ENCODE results near the gene IFNG. TPM values are rescaled to one million over a fixed set of nuclear protein-coding genes. Genes with fewer than 3 reads are reported as not detected.
"Not testable (repeated sequence)": the region's sequence is repeated elsewhere in the genome, so short reads cannot be mapped to it uniquely, and the experiment has no call there.

IFNG gene
- total and polyA plus RNA-seq, 12 donors, result 1.5 TPM; not detected in 11

DNA sequence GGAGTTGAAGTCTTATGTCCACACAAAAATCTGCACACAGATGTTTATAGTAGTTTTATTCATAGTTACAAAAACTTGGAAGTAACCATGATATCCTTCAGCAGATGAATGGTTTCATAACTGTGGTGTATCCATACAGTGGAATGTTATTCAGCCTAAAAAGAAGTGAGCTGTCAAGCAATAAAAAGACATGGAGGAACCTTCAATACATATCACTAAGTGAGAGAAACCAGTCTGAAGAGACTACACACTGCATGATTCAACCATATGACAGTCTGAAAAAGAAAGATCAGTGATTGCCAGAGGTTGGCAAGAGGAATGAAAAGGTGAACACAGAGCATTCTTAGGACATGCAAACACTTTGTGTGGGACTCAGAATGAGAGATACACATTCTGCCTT, 18.6 kb upstream of the IFNG start:
- TF ChIP-seq, protein P1, sequence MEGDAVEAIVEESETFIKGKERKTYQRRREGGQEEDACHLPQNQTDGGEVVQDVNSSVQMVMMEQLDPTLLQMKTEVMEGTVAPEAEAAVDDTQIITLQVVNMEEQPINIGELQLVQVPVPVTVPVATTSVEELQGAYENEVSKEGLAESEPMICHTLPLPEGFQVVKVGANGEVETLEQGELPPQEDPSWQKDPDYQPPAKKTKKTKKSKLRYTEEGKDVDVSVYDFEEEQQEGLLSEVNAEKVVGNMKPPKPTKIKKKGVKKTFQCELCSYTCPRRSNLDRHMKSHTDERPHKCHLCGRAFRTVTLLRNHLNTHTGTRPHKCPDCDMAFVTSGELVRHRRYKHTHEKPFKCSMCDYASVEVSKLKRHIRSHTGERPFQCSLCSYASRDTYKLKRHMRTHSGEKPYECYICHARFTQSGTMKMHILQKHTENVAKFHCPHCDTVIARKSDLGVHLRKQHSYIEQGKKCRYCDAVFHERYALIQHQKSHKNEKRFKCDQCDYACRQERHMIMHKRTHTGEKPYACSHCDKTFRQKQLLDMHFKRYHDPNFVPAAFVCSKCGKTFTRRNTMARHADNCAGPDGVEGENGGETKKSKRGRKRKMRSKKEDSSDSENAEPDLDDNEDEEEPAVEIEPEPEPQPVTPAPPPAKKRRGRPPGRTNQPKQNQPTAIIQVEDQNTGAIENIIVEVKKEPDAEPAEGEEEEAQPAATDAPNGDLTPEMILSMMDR (IDR thresholded peaks at IDR 0.05), result no peak
- Histone ChIP-seq H3K4me3 (no peak overlapping the region), H3K9me3 (no peaks in the 10 kb centered on the region), H3K36me3 (no peaks in the 10 kb centered on the region), H3K27ac (no peak overlapping the region), H3K27me3 (no peaks in the 10 kb centered on the region), H3K4me1 (peaks cover 0 to 14% (median 0%) of the 10 kb centered on the region in 9 donors)
- intact Hi-C loops (cut with DNase I), result no loop called here
- ATAC-seq (no peak), DNase-seq (no peak)

DNA sequence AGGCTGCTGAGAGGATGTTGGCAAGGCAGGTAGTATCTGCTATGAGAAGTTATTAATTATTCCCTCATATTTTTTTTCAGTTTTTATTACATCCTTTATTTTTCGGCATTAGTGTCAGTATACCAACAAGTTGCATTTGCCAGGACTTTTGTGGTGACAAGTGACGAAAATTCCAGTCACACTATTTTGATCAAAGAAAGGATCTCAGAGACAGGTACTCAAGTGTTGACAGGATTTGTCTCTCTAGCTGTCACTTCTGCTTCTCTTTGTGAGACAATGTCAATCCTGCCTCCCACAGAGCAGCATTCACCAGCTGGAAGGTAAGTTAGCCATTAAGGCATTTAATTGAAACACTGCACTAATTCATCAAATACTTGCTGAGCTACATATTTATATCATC, 18.0 kb upstream of the IFNG start:
- 86 to 91% methylated on average over 2 of the region's 2 CpGs for WGBS, 2 donors
- intact Hi-C loops (cut with DNase I), result no loop called here

DNA sequence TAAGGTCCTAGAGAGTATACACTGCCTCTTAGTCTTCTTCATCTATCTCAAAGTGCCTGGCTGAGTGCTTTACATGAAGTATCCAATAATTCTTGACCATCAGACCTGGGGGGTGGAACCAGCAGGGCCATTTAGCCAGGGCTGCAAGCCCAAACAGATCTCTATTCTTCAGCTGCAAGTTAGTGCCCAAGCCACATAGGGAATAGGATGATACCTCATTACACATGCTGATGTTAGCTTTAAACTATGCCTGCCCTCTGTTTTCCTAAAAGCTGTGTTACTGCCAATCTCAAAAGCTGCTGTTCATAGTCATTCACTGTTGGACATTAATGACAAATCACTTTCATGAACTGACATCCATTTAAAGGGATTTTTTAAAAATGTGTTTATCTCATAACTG, 16.7 kb upstream of the IFNG start:
- intact Hi-C loops (cut with DNase I), result no loop called here
- no peaks in the 10 kb centered on the region for H3K27me3 ChIP-seq
- TF ChIP-seq, protein P1 (IDR thresholded peaks at IDR 0.05), result no peak
- no peak for ATAC-seq
- no peak for DNase-seq
- H3K27ac ChIP-seq, result no peak overlapping the region
- H3K4me1 ChIP-seq, result peaks cover 0 to 10% (median 0%) of the 10 kb centered on the region in 9 donors
- no peak overlapping the region for H3K4me3 ChIP-seq
- no peaks in the 10 kb centered on the region for H3K36me3 ChIP-seq
- no peaks in the 10 kb centered on the region for H3K9me3 ChIP-seq

More for the DNA sequence above, 18.0 kb upstream of the IFNG start:
- ATAC-seq (no peak), DNase-seq (no peak)
- H3K27me3 ChIP-seq, result no peaks in the 10 kb centered on the region
- no peaks in the 10 kb centered on the region for H3K36me3 ChIP-seq
- H3K9me3 ChIP-seq, result no peaks in the 10 kb centered on the region
- no peak overlapping the region for H3K4me3 ChIP-seq
- peaks cover 0 to 14% (median 0%) of the 10 kb centered on the region in 9 donors for H3K4me1 ChIP-seq
- no peak overlapping the region for H3K27ac ChIP-seq
- TF ChIP-seq, protein P1 (IDR thresholded peaks at IDR 0.05), result no peak

DNA sequence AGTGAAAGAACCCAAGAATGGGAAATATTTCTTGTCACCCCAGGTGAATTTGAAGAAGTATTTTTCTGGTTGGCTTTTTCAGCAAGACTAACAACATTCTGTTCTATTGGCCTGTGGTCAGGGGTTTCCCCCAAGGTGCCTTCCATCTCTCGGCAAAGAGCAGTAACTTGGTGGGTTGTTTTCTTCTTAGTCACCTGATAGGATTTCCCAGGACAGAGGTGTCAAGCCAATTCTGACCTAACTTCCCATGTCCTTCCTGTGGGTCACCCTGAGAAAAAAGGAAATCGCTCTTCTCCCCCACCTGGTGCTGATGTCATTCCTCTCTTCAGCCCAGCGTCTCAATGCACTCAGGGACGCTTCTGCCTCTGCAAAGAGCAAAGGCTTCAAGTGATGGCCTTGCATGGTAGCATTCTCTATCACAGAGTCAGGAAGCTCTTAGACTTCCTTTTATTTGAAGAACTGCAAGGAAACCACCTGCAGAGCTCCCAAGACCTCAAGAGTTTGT, 16.1 kb upstream of the IFNG start:
- Histone ChIP-seq H3K27me3 (no peaks in the 10 kb centered on the region), H3K27ac (no peak overlapping the region), H3K4me3 (no peak overlapping the region), H3K36me3 (no peaks in the 10 kb centered on the region), H3K9me3 (no peaks in the 10 kb centered on the region), H3K4me1 (peaks cover 0 to 7% (median 0%) of the 10 kb centered on the region in 9 donors)
- TF ChIP-seq, protein P1 (IDR thresholded peaks at IDR 0.05), result no peak
- intact Hi-C loops (cut with DNase I), result no loop called here
- 40 to 44% methylated on average over 4 of the region's 4 CpGs for WGBS, 2 donors
- ATAC-seq (peak in 1 of 8 donors; percentile 16), DNase-seq (no peak)

DNA sequence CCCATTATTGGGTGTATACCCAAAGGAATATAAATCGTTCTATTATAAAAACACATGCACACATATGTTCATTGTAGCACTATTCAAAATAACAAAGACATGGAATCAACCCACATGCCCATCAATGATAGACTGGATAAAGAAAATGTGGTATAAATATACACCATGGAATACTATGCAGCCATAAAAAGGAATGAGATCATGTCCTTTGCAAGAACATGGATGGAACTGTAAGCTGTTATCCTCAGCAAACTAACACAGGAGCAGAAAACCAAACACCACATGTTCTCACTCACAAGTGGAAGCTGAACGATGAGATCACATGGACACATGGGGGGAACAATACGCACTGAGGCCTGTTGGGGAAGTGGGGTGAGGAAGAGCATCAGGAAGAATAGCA, 15.2 kb upstream of the IFNG start:
- H3K27me3 ChIP-seq; H3K9me3 ChIP-seq; H3K36me3 ChIP-seq; H3K4me1 ChIP-seq; ATAC-seq; DNase-seq; H3K4me3 ChIP-seq; H3K27ac ChIP-seq; intact Hi-C loops (cut with DNase I): not testable (repeated sequence)
- 92 to 93% methylated on average over 3 of the region's 3 CpGs for WGBS, 2 donors
